Bronchial epithelial cell (primary cell): ENCODE measurements around the gene C1QA. TPM values are rescaled to one million over a fixed set of nuclear protein-coding genes. Genes with fewer than 3 reads are reported as not detected.
"Not testable (repeated sequence)": the region's sequence is repeated elsewhere in the genome, so short reads cannot be mapped to it uniquely, and the experiment has no call there.

Experiments used
- DNase-seq: peaks from one replicate; pipeline ENCODE4 v3.0.0-alpha.2; 2010; ENCODE audit warnings: low read depth
- FAIRE-seq: peaks from 2 replicates; lab custom pipeline; 2011; peaks lifted over from hg19 to GRCh38; lab: Jason Lieb, UNC
- H3K27me3 ChIP-seq: 2 replicates; pipeline ENCODE4 v1.5.1; 2011; ENCODE audit warnings: low read length; ENCODE audit not compliant: control insufficient read depth, insufficient read depth
- H3K36me3 ChIP-seq: 2 replicates; pipeline ENCODE4 v1.5.1; 2011; ENCODE audit warnings: low read length; ENCODE audit not compliant: control insufficient read depth, insufficient read depth
- H3K4me3 ChIP-seq: 2 replicates; pipeline ENCODE4 v1.5.1; 2011; ENCODE audit warnings: mild to moderate bottlenecking, low read depth, low read length, control low read depth
- CTCF ChIP-seq: IDR thresholded peaks from 2 replicates; pipeline ENCODE4 v1.5.1; 2011; ENCODE audit warnings: mild to moderate bottlenecking, moderate library complexity, low read length, control low read depth, inconsistent platforms; ENCODE audit not compliant: insufficient read depth, severe bottlenecking
- total RNA-seq: library from RNA; depleted of rRNA; stranded (reverse); fragments of >200 nt; gene quantifications from 2 replicates; pipeline ENCODE4 v1.2.1, GENCODE V29; 2014

C1QA gene
- total RNA-seq, 1 donor from 2014 or later = not detected

- no peak overlapping the region for H3K4me3 ChIP-seq
- TF ChIP-seq CTCF = no peak
- DNase-seq (no peak), FAIRE-seq (no peak)
- H3K36me3 ChIP-seq = no peaks in the 10 kb centered on the region
- H3K27me3 ChIP-seq = peaks cover 2% of the 10 kb centered on the region
Measured at GRCh38 chr1:22660716-22661241, 24.4 kb downstream of the C1QA start.

GRCh38 chr1:22661880-22662279 is 25.5 kb downstream of the C1QA start:
- no peaks in the 10 kb centered on the region for H3K27me3 ChIP-seq
- no peak overlapping the region for H3K4me3 ChIP-seq
- FAIRE-seq (peak; percentile 7), DNase-seq (no peak)
- H3K36me3 ChIP-seq = no peaks in the 10 kb centered on the region
- no peak for TF ChIP-seq CTCF

GRCh38 chr1:22662318-22662717 is 25.9 kb downstream of the C1QA start:
- TF ChIP-seq CTCF = no peak
- no peaks in the 10 kb centered on the region for H3K36me3 ChIP-seq
- DNase-seq = peak; percentile 10
- H3K4me3 ChIP-seq = no peak overlapping the region
- H3K27me3 ChIP-seq = no peaks in the 10 kb centered on the region
- no peak for FAIRE-seq

GRCh38 chr1:22662986-22663408 is 26.6 kb downstream of the C1QA start:
- no peak for FAIRE-seq

GRCh38 chr1:22665752-22666151 is 29.3 kb downstream of the C1QA start:
- no peaks in the 10 kb centered on the region for H3K27me3 ChIP-seq
- no peaks in the 10 kb centered on the region for H3K36me3 ChIP-seq
- DNase-seq (peak; percentile 11), FAIRE-seq (no peak)
- TF ChIP-seq CTCF = peak; percentile 62
- H3K4me3 ChIP-seq = no peak overlapping the region

More at GRCh38 chr1:22662986-22663408, 26.6 kb downstream of the C1QA start:
- no peaks in the 10 kb centered on the region for H3K27me3 ChIP-seq
- TF ChIP-seq CTCF = no peak
- DNase-seq = no peak
- H3K4me3 ChIP-seq = no peak overlapping the region
- H3K36me3 ChIP-seq = no peaks in the 10 kb centered on the region

GRCh38 chr1:22666412-22666811 is 30.0 kb downstream of the C1QA start:
- H3K36me3 ChIP-seq = no peaks in the 10 kb centered on the region
- FAIRE-seq = no peak
- no peak overlapping the region for H3K4me3 ChIP-seq
- no peak for DNase-seq
- TF ChIP-seq CTCF = no peak
- peaks cover 2% of the 10 kb centered on the region for H3K27me3 ChIP-seq

- not testable (repeated sequence) for DNase-seq, FAIRE-seq, H3K4me3 ChIP-seq, H3K36me3 ChIP-seq
- peaks cover 11% of the 10 kb centered on the region for H3K27me3 ChIP-seq
Measured at GRCh38 chr1:22668840-22669239, 32.4 kb downstream of the C1QA start.
